Measurements from ENCODE around the gene EPN3.

EPN3 gene

DNA sequence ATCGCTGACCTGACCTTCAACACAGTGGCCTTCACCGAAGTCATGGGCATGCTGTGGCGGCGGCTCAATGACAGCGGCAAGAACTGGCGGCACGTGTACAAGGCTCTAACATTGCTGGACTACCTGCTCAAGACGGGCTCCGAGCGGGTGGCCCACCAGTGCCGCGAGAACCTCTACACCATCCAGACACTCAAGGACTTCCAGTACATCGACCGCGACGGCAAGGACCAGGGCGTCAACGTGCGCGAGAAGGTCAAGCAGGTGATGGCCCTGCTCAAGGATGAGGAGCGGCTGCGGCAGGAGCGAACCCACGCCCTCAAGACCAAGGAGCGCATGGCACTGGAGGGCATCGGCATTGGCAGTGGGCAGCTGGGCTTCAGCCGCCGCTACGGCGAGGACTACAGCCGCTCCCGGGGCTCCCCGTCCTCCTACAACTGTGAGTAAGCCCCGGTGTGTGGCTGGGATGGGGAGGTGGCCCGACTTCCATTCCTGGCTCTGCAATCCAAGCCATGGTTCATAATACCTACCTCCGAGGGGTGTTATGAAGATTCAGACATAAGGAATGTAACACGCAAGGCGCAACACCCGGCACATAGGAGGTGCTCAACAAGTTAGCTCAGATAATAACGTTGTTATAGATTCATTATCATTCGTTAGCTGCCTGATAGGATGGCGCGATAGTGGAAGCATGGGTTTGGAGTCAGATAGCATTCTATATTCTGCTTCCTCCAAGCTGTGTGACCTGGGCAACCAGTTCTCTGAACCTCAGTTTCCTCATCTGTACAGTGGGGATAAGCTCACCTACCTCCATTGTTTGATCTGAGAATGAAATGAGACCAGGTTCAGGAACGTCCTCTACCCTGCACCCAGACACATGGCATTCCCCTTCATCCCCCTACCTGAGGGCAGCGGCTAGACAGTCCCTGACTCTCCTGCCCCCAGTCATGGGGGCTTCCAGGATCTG lies 4.4 kb downstream of the EPN3 start:
- DNase-seq, result no peak

DNA sequence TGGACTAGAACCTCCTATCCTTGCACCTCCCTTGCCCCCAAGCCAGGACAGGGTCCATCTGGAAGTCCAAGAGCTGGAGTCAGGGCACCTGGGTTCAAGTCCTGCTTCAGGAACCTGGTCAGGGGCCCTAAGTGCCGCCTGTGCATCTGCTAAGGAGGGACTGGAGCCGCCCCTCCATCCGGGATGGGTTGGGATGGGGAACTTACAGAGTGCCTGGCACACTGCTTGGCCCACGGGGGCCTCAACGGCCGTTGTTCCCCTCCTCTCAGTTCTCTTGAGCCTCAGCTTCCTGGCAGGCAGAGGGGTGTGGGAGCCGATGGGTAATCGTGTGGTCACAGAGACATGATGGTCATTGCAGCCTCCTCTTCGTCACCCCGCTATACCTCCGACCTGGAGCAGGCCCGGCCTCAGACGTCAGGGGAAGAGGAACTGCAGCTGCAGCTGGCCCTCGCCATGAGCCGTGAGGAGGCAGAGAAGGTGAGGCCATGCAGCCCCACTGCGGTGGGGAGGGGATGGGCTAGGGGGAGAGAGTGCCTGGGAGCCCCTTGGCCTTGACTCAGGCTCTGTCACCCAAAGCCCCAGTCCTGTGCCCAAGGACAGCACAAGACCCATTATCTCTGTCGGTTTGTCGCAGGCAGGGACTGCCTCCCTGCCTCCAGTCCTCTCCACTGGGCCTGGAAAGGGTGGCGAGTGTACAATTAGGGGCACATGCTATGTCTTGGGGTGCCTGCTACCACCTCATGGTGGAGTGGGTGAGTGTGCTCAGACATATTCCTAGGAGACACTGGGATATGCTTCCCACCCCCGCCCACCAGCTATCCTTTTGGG lies 5.4 kb downstream of the EPN3 start:
- DNase-seq, result no peak

DNA sequence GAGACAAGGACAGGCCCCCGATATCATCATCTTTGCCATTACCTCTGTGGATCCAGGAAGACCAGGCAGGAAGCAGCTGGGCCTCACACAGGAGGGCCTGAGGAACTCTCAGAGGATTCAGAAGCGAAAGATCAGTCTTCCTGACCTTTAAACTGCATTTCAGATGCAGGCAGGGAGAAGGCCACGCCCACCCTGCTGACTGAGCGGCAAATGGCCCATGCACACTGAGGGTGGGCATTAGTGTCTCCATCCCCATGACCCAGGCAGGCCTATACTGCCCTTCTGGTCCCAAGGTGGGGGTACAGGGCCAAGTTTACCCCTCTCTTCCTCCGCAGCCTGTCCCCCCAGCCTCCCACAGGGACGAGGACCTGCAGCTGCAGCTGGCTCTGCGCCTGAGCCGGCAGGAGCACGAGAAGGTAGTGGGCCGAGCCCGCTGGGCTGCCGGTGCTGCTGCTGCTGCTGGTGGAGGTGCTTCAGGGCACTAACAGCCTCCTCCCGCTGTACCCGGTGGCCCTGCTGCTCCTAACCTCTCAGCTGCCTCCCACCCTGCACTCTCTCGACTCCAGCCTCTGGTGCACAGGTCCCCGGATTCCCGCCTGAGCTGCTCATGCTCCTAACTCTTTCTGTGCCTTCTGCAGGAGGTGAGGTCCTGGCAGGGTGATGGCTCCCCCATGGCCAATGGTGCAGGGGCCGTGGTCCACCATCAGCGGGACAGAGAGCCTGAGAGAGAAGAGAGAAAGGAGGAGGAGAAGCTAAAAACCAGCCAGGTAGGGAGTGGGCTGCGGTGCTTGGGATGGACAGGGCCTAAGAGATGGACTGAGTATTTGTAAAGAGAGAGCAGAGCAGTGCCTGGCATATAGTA lies 6.2 kb downstream of the EPN3 start:
- no peak for DNase-seq

DNA sequence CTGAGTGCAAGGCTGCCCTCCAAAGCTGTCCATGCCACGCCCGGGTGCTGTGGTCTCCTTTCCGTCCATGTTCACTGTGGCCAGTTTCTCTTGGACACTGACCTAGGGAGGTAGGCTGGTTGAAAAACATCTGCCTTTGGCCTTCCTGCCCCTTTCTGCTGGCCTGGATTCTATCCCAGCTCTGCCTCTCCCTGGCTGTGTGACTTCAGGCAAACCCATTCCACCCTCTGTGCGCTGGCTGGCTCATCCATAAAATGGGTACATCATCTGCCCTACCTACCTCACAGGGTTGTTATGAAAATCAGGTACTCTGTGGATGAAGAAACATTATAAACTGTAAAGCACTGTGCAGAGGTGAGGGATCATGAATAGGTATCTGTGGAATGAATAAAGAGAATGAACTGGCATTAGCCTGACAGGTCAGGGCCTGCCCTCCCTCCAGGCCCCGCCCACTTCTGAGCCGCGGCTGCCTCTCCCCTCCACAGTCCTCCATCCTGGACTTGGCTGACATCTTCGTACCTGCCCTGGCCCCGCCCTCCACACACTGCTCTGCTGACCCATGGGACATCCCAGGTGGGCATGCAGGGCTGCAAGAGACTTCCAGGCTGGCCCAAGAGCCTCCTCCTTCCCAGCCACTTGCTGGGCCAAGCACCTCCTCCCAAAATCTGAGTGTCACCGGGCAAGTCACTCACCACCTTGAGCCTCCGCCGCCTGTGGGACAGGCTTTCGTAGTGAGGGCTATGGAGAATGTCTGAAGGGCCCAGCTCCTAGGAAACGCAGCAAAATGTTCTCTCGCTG lies 7.4 kb downstream of the EPN3 start:
- no peak for DNase-seq

DNA sequence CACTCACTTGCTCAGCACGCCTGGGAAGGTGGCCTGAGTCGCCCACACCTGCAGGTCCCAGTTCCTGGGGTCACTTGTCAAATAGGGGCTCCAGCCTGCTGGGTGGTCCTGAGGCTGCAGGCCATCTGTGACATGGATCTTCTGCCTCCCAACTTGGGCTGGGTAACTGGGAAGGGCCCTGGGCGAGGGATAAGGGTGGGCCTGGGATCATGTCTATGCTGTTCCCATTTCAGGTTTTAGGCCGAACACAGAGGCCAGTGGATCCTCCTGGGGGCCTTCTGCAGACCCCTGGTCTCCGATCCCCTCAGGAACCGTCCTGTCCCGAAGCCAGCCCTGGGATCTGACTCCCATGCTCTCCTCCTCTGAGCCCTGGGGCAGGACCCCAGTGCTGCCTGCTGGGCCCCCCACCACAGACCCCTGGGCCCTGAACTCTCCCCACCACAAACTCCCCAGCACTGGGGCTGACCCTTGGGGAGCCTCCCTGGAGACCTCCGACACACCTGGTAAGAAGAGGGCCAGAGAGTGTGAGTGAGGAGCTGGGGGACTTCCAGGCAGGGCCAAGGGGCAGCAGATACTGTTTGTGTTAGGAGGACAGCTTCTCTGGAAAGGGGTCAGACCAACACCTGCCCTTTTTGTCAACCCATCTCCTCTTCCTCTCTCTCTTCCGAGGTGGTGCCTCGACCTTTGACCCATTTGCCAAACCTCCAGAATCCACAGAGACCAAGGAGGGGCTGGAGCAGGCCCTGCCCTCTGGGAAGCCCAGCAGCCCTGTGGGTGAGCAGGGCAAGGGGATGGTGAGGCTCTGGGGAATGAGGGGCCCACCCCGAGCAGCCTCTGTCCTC lies 8.2 kb downstream of the EPN3 start:
- no peak for DNase-seq

DNA sequence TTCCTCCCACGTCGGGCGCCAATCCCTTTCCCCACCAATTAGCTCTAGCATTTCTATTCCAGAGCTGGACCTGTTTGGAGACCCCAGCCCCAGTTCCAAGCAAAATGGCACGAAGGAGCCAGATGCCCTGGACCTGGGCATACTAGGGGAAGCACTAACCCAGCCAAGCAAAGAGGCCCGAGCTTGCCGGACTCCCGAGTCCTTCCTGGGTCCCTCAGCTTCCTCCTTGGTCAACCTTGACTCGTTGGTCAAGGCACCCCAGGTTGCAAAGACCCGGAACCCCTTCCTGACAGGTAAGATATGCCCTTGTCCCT lies 8.8 kb downstream of the EPN3 start:
- DNase-seq, result no peak

DNA sequence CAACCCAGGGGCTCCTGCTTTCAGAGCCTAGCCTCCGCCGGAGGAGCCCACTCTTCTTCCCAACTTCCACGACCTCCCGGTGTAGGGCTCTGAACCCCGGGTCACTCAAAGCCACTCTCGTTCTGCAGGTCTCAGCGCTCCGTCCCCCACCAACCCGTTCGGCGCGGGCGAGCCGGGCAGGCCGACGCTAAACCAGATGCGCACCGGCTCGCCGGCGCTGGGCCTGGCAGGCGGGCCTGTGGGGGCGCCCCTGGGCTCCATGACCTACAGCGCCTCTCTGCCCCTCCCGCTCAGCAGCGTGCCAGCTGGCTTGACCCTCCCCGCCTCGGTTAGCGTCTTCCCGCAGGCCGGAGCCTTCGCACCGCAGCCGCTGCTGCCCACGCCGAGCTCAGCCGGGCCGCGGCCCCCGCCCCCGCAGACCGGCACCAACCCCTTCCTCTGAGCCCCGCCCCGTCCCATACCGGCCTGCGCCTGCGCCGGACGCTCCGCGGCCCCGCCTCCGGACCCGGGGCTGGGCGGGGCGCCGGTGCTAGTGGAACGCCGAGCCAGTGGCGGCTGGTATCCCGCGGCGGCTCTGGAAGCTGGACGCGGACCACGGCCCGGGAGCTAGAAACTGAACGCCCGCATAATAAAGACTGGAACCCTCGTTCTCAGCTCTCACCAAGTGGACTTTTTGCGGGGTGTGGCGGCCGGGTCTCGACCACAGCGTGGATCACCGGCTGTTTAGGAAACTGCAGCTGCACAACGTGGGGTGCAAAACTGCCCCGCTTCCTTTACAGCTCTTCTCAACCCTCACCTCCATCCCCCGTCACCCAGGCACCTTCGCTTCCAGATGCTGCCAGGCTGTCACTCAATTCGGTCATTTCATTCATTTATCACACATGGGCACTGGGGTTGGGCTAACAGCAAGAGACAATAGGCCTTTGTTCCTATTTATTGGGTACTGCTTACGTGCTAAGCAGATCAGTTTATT lies 9.5 kb downstream of the EPN3 start:
- peak; percentile 80 for DNase-seq

DNA sequence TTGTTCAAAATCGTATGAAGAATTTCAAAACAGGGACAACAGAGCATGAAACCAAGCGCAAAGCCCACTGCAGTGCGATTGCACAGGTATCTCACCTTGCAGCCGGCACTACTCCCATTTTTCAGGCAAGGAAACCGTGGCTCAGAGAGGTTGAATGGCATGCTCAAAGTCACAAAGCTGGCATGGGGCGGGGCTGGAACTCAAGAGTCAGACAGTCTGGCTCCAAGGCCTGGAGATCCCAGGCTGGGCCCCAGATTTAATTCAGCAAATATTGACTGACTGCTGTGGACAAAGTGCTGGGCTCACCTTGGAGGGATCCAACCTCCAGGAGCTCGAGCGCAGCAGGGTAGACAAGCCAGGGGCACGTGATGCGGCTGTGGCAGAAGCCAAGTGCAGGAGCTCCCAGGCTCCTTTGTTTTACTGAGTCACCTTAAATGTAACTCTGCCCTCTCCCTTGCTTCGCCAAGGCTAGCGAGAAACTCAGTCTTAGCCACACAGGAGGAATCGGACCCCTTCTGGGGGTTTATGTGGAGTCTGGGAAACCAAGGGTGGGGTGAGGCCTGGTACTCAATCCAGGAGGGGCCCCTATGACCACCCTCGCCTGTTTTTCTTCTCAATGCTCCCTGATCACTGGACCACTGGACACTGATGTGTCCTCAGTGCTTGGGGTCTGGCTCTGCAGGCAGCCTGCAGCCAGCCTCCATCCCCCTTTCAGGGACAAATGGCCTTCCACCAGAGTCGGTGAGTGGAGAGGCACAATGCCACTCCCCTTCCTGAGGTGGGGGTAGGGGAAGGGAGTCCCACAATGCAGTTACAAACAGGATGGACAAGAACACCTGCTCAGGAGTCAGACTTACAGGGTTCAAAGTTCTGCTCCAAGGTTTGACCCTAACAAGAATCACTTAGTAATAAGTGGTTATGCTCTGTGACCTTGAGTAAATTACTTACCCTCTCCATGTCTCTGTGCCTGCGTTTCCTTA lies 10.6 kb downstream of the EPN3 start:
- DNase-seq, result no peak

DNA sequence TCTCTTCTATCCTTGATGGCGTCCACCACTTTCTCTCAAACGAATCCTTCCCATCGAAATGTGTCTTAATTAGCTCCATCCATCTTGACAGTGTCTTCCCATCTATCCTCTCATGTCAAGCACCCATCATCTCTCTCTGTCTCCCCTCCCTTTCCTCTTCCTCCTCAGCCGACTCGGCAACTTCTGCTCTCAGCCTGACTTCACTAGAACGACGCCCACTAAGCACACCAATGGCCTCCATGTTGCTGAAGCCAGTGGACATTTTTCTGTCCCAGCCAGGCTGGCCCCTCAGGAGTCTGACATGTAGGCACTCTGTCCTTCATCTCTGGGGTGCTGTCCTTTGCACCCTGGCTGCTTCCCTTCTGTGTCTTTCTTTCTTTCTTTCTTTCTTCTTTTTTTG lies 12.0 kb downstream of the EPN3 start:
- no peak for DNase-seq

DNA sequence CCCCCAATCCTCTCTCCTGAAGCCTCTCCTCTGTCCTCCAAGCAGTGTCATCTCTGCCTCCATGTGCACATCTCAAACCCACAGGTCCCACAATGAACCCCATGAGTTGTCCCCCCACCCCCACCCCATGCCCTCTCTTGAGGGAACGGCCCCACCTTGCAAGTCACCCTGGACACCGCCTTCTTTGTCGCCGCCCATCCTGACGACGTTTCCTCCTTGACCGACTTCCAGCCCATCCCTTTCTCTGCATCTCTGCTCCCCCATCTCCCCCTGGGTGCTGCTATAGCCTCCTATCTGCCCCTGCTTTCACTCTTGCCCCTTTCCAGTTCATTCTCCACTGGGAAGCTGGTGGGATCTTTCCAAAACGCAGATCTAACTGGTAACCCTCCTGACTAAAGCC lies 12.8 kb downstream of the EPN3 start:
- no peak for DNase-seq

DNA sequence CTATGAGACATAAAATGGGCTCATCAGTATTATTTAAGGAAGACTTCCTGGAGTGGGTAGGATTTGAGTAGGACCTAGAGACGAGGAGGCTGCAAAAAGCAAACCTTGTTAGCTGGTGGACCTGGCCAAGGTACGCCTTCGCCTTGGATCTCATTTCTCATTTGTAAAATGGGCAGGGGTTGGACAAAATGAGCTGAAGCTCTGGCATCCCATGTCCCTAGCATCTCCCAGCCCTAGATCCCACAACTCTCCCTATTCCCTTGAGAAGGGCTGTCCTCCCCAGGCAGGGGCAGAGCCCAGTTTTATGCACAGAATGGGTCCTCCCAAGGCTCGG lies 14.1 kb downstream of the EPN3 start:
- no peak for DNase-seq

DNA sequence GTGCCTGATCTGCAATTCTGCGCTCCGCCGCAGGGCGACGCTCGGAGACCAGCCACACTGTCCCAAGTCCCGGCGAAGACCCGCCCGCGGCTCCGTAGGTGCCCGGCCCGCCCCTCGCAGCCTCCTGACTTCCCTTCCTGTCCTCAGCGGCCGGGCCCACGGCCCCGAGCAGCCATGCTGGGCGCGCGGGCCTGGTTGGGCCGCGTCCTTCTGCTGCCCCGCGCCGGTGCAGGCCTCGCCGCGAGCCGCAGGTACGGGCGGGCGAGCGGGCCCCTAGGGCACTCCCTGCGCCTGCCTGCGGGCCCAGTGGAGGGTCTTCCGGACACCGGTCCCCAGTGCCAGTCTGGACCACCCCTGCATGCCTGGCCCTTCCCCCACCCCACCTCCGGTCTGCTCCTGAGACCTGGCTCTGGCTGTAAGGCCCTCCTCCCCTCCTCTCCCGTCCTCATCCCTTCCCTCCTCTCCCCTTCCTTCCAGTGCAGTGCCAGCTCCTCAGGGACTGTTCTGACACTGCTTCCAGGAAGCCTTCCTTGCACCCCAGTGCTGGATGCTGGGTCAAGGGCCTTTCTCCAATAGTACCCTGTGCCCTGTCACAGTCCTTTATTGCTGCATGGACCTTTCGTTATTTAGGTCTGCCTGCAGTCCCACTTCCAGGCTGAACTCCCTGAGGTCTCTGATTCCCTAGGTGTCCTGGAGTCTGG lies 14.7 kb downstream of the EPN3 start, which contains the start of gene SPATA20:
SPATA20 (plus strand) TSS at position 140 of the 701 bp plus-strand sequence; CDS start at position 175, 35 bp downstream.
- peak; percentile 88 for DNase-seq

DNA sequence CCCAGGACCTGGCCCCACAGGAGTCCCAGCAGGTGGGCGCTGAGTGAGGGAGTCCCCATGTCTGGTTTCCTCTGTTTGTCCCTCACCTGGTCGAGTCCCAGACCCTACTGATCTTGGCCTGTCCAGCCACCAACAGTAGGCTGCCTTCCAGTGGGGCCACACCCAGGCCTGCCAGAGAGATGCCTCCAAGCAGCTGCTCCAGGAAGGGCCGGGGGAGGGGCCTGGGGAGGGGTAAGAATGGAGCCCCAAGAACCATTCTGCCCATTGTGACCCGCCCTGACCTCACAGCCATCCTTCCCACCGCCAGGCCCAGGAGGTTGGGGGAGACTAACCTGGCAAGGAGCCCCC lies 15.2 kb downstream of the EPN3 start:
- DNase-seq, result no peak

DNA sequence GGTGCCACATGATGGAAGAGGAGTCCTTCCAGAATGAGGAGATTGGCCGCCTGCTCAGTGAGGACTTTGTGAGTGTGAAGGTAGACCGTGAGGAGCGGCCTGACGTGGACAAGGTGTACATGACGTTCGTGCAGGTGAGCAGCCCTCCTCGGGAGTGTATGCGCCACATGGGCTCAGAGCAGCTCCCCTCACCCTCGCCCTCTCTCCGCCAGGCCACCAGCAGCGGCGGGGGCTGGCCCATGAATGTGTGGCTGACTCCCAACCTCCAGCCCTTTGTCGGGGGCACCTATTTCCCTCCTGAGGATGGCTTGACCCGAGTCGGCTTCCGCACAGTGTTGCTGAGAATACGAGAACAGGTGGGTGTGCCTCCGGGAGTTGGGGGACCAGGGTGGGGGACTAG lies 16.3 kb downstream of the EPN3 start:
- no peak for DNase-seq

DNA sequence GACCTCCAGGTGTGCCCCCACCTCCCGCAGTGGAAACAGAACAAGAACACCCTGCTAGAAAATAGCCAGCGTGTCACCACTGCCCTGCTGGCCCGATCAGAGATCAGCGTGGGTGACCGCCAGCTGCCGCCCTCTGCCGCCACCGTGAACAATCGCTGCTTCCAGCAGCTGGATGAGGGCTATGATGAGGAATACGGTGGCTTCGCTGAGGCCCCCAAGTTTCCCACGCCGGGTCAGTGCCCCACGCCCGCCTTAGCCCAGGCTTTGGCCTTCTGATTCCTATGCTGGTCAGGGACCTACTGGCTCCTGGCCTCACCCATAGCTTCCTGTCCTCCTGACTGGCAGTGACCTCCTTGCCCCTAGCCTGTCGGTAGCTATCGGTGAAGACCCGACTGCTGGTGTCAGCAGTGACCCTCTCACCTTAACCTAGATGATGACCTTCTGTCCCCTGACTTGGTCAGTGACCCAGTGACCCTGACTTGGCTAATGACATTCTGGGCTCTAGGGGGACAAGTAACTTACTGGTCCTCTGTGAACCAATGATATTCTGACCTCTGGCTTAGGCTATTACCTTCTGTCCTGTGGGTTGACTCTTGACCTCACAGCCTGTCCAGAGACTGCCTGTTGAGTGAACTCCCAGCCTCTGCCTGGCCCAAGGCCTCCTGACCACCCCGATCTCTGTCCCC lies 16.9 kb downstream of the EPN3 start:
- DNase-seq, result no peak

DNA sequence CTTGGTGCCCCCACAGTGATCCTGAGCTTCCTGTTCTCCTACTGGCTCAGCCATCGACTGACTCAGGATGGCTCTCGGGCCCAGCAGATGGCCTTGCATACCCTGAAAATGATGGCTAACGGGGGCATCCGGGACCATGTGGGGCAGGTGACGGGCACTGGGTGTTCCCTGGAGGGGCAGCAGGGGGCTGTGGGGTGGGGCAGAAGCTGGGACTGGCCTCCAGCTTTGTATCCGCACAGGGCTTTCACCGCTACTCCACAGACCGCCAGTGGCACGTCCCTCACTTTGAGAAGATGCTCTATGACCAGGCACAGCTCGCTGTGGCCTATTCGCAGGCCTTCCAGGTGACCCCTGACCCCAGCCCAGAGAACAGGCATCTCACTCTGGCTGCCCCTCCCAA lies 17.4 kb downstream of the EPN3 start:
- DNase-seq, result no peak

DNA sequence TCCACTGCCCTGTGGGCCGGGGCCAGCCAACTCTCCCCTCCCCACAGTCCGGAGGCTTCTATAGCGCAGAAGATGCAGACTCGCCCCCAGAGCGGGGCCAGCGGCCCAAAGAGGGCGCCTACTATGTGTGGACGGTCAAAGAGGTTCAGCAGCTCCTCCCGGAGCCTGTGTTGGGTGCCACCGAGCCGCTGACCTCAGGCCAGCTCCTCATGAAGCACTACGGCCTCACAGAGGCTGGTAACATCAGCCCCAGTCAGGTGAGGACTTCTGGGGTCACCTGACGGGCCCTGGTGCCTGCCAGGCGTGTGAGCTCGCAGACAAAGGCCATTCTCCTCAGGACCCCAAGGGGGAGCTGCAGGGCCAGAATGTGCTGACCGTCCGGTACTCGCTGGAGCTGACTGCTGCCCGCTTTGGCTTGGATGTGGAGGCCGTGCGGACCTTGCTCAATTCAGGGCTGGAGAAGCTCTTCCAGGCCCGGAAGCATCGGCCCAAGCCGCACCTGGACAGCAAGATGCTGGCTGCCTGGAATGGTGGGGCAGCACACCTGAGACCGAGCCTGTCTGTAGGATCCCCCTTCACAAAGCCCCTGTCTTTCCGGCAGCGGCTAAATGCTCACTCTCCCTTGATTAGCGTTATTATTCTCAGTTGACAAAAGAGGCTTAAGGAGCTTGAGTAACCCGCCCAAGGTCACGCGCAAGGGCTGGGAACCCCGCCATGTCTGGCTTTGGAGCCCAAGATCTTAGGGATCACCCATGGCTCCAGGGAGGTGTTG lies 18.3 kb downstream of the EPN3 start:
- peak; percentile 76 for DNase-seq

Data from fibroblast of skin of right biceps (primary cell).